GM19043 (cell line): ENCODE measurements around the gene CCR9.

Source experiments
- ATAC-seq: cut with Tn5 transposase; IDR thresholded peaks from one replicate; pipeline ENCODE4 v1.9.1; 2021; ENCODE audit warnings: low read depth; ENCODE audit not compliant: unreplicated experiment

Gene CCR9

GRCh38 chr3:45906681-45907407 lies 20.5 kb downstream of the CCR9 start:
- ATAC-seq: no peak

DNA sequence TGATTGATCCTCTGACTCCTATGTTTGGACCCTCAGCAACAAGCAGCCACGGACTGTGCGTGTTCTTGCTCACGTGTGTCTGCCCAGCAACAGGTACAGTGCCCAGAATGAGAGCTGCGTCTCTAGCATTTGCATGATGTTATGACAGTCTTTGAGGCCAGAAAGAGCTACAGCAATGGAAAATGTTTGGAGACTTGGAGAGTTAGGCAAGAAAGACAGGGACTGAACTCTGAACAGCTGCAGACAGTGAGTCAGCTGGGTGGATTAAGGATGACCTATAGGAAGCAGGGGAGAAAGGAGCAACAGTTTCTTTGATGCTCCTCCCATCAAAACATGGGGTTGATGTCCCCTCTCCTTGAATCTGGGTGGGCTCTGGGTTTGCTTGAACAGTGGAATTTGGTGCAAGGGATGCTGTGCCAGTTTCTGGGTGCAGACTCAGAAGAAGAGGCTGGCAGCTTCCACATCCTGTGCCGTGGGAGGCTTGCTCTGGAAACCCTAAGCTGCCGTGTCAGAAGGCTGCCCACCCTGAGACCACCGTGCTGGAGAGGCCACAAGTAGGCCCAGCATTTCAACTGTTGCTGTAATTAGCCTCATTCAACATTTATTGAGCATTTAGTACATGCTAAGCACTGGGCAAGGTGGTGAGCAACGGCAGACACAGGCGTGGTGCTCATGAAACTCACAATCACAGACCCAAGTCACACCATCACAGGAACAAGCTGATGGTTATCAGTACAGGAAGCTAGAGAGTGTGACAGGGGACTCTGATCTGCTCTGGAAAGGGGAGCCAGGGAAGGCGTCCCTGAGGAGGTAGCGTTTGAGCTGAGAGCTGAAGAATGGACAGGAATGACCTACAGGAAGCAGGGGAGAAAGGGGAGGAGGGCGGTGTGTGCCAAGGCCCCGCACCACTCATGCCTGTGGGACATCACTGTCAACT lies 21.7 kb downstream of the CCR9 start:
- ATAC-seq: no peak

GRCh38 chr3:45908761-45909160 lies 22.4 kb downstream of the CCR9 start:
- ATAC-seq: no peak

DNA sequence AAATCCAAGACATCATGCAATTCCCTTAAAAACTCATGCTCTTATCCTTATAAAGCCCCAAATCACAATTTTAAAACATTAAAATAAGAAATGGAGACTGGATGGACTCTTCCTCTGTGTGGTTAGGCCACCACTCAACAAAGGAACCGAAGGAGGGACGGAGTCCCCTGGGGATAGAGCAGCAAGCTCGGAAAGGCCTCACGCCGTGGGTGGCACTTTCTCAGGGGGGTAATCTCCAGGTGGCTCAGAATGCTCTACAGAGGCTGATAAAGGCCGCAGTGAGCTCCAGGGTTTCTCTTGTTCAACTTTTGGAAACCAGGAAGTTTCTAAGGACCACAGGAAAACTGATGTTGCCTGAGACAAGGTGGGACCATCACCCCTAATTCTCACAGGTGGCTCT lies 23.2 kb downstream of the CCR9 start:
- ATAC-seq: no peak

GRCh38 chr3:45910892-45911291 lies 24.5 kb downstream of the CCR9 start:
- no peak for ATAC-seq

GRCh38 chr3:45911511-45912226 lies 25.3 kb downstream of the CCR9 start:
- ATAC-seq: no peak

- ATAC-seq: no peak
Measured at GRCh38 chr3:45912435-45912834, 26.1 kb downstream of the CCR9 start.

GRCh38 chr3:45914362-45915058 lies 28.2 kb downstream of the CCR9 start:
- ATAC-seq: no peak

DNA sequence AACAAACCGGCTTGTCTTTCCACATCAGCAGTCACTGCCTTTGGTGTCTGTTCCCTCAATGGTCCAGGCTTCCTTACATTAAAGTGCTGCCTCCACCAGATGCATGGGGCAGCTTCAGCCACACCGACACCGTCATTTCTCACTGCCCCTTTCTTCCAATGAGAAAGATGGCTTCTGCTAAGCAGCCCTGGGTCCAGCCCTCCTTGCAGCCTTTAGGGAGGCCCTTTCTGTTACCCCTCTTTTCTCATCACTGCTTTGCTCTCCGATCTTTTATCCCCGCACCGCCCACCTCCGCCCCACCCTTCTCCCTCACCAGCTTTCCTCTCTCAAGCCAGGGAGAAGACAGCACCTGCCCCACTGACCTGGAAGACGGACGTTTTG lies 28.7 kb downstream of the CCR9 start:
- ATAC-seq: no peak

GRCh38 chr3:45915518-45916231 lies 29.3 kb downstream of the CCR9 start:
- peak; percentile 86 for ATAC-seq

- ATAC-seq: no peak
Measured at GRCh38 chr3:45917146-45917898, 31.0 kb downstream of the CCR9 start.

DNA sequence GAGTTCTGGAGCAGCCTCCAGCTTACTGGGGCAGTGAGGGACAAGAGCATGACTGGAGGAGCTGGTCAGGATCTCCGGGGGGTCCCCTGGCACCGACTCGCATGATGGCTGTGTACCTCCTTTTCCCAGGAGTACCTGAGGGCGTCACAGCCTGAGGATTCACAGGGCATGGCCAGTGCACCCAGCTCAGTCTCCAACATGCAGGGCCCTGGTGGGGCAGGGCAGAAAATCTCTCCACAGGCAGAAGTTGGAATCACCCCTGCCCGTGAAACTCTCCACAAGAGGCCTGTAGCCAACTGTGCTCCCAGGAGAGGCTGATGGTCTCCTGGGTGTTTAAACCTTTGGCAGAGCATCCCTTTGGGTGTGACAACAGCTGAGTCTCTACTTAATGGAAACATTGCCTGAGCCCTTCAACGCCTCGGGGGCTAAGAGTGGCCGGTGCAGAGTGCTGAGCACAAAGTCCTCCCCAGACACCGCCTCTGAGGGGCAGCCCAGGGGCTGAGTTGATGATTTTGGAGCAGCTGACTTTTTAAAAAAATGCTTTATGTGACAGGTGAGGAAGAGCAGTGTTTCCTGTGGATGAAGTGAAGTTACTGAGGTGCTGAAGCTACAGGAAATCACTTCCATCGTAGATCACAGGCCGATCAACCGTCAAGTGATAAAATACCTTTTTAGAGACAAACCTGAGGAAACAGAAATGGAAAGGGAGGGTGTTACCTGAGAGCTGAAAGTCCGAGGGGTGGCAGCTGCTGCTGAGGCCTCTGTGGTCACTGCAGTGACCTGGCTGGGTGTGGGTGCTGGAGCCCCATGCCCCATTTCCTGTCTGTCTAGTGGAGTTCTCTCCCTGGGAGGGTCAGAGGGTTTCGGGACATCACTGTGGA lies 35.1 kb downstream of the CCR9 start:
- no peak for ATAC-seq

DNA sequence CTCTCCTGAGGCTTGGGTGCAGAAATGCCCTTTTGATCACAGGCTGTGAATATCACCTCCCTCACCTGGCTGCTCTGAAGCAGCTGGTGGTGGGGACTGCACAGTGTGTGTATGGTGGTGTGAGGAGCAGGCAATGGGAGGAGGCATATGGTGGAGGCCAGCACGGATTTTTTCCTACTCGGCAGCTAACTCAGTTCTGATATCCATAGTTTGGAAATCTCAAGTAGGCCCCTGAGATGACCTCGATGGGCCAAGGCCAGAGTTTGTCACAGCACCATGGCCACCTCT lies 35.6 kb downstream of the CCR9 start:
- ATAC-seq: no peak

- ATAC-seq: no peak
Measured at GRCh38 chr3:45922950-45923590, 36.7 kb downstream of the CCR9 start.

DNA sequence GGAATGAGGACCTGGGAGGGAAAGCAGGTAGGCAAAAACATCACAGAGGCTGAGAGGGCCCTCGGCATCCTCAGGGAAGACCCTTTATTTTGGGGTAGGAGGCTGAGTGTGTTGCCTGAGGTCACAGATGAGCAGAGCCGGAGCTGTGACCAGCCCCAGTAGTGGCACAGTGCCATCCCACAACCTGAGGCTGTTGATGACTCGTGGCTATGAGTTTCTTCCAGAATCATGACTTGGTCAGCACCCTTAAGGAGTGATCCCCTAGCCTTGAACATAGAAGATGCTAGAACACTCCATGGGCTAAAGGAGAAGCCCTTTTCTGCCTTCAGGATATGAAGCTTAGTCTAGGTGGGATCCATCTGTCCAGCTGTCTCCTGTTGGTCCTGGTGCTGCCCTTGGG lies 37.4 kb downstream of the CCR9 start:
- ATAC-seq: no peak

DNA sequence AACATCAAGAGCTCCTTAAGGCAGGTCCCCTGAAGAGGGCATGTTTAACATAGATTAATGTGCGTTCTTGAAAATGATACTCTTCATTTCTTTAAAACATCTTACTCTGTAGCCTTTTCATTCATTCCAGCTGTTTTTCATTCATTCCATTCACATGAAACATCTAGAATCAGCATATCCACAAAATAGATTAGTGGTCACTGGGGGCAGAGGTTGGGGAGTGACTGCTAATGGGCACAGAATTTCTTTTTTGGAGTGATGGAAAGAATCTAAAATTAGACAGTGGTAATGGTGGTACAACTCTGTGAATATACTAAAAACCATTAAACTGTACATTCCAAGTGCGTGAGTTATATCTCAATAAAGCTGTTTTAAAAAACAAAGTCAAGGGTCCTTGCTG lies 41.5 kb downstream of the CCR9 start:
- no peak for ATAC-seq

DNA sequence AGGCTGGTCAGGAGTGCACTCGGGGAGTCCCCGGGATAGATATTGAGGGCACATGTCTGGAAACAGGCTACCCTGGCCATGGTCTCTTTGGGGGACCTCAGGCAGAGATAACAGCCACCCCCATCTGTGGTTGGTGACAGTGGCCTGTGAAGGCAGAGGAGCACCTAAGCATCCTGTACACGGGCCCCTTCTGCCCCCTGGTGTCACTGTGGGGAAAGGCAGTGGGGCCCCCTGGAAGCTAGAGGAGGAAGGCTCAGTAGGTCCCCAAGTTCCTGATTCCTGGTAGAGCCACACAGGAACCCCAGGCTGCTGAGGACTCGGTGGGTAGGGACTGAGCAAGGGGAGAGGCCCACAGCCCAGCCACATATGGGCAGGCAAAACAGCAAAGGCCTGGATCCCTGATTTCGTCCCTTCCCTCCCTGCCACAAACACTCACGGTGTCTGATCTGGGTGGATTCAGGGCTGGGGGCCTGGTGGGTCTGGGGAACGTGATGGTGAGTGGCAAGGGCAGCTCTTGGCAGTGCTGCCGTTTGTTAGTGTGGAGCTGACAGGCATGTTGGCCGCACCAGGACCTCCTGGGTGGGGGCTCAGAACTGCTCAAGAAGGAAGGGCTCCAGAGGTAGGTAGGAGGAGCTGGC lies 42.8 kb downstream of the CCR9 start:
- ATAC-seq: no peak

DNA sequence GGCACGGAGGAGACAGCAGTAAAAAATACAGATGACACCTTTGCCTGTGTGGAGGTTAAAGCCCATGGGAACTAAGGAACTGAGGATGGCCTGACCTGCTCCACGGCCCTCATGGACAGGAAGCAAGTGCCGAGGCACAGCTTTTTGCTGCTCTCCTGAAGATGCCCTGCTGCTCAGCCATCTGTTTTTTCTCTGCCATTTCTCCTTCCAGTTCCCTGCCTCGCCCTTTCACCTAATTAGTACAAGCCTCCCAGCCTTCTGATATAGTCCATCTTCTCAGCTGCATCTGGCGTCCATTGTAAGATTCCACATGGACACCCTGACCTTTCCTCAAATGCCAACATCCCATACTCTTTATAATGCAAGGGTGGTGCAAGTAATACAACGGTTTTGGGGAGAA lies 45.2 kb downstream of the CCR9 start:
- no peak for ATAC-seq
